GM10847 (cell line): Measurements from ENCODE around the gene U2AF1.
"Not testable (repeated sequence)": the region's sequence is repeated elsewhere in the genome, so short reads cannot be mapped to it uniquely, and the experiment has no call there.

Experiments
- POLR2A ChIP-seq: IDR thresholded peaks from 2 replicates; pipeline ENCODE4 v1.6.1; 2011; ENCODE audit not compliant: insufficient read length; ENCODE audit errors: extremely low read depth

U2AF1 gene, protein sequence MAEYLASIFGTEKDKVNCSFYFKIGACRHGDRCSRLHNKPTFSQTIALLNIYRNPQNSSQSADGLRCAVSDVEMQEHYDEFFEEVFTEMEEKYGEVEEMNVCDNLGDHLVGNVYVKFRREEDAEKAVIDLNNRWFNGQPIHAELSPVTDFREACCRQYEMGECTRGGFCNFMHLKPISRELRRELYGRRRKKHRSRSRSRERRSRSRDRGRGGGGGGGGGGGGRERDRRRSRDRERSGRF

GRCh38 chr21:43106965-43107793, at the start of gene U2AF1:
TSS of gene U2AF1 (minus strand) at chr21:43107570. CDS start at chr21:43107494, 76 bp downstream.
- TF ChIP-seq POLR2A: not testable (repeated sequence)

- not testable (repeated sequence) for TF ChIP-seq POLR2A
Observed at GRCh38 chr21:43075170-43076022, 32.0 kb downstream of the U2AF1 start, which contains the start of gene CBS. TSS of gene CBS (minus strand) at chr21:43075835. CDS start at chr21:43072193, 3,642 bp downstream.
